ENCODE results near the gene UBE2H.

UBE2H gene

DNA sequence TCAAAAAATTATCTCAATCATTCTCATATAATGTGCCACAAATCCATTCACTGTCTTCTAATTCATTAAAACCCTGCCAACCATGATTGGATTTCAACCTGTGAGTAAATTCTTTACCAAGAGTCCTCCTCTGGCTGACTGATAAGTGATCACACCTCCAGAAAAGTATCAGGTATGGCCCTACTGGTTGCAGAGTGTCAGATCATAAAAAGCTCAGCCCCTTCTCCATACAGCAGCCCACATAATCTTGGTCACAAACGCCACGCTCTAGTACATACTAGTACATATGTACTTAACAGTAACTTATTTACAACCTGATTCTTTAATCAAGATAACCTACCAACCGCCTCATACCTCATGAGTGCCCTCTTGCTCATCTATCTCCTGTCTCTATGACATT, 26.1 kb downstream of the UBE2H start:
- no peaks in the 10 kb centered on the region; a peak in 1 of 3 replicates for H3K36me3 ChIP-seq (ENCODE audit: control insufficient read depth in 2 of 2, insufficient read depth in 1 of 2, low read length in 2 of 2)
- H3K4me3 ChIP-seq (ENCODE audit: low read depth, low read length), result no peak overlapping the region
- no peaks in the 10 kb centered on the region for H3K4me1 ChIP-seq (ENCODE audit: control insufficient read depth, insufficient read depth, low read length)
- ChIA-PET POLR2A (no interaction called here), CTCF (no interaction called here)
- H3K9me3 ChIP-seq (ENCODE audit: control insufficient read depth, insufficient read depth, low read depth, low read length), result no peaks in the 10 kb centered on the region
- no peak for TF ChIP-seq ZNF221 (tag by site-specific recombination; IDR thresholded peaks at IDR 0.05; ENCODE audit: borderline replicate concordance)
- no peak for TF ChIP-seq MEIS1 (CRISPR knock-in tag; IDR thresholded peaks at IDR 0.05; ENCODE audit: borderline replicate concordance)
- TF ChIP-seq GLI2 (tag by site-specific recombination; IDR thresholded peaks at IDR 0.05; ENCODE audit: borderline replicate concordance, low read depth), result no peak
- TF ChIP-seq, protein P1, sequence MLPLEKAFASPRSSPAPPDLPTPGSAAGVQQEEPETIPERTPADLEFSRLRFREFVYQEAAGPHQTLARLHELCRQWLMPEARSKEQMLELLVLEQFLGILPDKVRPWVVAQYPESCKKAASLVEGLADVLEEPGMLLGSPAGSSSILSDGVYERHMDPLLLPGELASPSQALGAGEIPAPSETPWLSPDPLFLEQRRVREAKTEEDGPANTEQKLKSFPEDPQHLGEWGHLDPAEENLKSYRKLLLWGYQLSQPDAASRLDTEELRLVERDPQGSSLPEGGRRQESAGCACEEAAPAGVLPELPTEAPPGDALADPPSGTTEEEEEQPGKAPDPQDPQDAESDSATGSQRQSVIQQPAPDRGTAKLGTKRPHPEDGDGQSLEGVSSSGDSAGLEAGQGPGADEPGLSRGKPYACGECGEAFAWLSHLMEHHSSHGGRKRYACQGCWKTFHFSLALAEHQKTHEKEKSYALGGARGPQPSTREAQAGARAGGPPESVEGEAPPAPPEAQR (tag by site-specific recombination; IDR thresholded peaks at IDR 0.05), result no peak
- TF ChIP-seq, protein P2, sequence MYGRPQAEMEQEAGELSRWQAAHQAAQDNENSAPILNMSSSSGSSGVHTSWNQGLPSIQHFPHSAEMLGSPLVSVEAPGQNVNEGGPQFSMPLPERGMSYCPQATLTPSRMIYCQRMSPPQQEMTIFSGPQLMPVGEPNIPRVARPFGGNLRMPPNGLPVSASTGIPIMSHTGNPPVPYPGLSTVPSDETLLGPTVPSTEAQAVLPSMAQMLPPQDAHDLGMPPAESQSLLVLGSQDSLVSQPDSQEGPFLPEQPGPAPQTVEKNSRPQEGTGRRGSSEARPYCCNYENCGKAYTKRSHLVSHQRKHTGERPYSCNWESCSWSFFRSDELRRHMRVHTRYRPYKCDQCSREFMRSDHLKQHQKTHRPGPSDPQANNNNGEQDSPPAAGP (tag by site-specific recombination; IDR thresholded peaks at IDR 0.05), result no peak
- TF ChIP-seq ZNF174 (tag by site-specific recombination; IDR thresholded peaks at IDR 0.05), result no peak
- no peak for TF ChIP-seq ZNF202 (tag by site-specific recombination; IDR thresholded peaks at IDR 0.05; ENCODE audit: borderline replicate concordance)
- no peak for TF ChIP-seq ZNF121 (tag by site-specific recombination; IDR thresholded peaks at IDR 0.05)
- TF ChIP-seq SP7 (tag by site-specific recombination; IDR thresholded peaks at IDR 0.05), result no peak
- TF ChIP-seq KLF9 (tag by site-specific recombination; IDR thresholded peaks at IDR 0.05; ENCODE audit: low read depth), result no peak
- no peak for TF ChIP-seq ZNF426 (tag by site-specific recombination; IDR thresholded peaks at IDR 0.05)
- TF ChIP-seq ZNF510 (tag by site-specific recombination; IDR thresholded peaks at IDR 0.05; ENCODE audit: insufficient replicate concordance), result no peak
- TF ChIP-seq ZNF555 (tag by site-specific recombination; conservative IDR thresholded peaks at IDR 0.05), result no peak
- TF ChIP-seq, protein P3, sequence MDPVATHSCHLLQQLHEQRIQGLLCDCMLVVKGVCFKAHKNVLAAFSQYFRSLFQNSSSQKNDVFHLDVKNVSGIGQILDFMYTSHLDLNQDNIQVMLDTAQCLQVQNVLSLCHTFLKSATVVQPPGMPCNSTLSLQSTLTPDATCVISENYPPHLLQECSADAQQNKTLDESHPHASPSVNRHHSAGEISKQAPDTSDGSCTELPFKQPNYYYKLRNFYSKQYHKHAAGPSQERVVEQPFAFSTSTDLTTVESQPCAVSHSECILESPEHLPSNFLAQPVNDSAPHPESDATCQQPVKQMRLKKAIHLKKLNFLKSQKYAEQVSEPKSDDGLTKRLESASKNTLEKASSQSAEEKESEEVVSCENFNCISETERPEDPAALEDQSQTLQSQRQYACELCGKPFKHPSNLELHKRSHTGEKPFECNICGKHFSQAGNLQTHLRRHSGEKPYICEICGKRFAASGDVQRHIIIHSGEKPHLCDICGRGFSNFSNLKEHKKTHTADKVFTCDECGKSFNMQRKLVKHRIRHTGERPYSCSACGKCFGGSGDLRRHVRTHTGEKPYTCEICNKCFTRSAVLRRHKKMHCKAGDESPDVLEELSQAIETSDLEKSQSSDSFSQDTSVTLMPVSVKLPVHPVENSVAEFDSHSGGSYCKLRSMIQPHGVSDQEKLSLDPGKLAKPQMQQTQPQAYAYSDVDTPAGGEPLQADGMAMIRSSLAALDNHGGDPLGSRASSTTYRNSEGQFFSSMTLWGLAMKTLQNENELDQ (tag by site-specific recombination; IDR thresholded peaks at IDR 0.05; ENCODE audit: low read depth), result no peak
- no peak overlapping the region for H3K27ac ChIP-seq (ENCODE audit: extremely low read depth, low read depth, low read length)

DNA sequence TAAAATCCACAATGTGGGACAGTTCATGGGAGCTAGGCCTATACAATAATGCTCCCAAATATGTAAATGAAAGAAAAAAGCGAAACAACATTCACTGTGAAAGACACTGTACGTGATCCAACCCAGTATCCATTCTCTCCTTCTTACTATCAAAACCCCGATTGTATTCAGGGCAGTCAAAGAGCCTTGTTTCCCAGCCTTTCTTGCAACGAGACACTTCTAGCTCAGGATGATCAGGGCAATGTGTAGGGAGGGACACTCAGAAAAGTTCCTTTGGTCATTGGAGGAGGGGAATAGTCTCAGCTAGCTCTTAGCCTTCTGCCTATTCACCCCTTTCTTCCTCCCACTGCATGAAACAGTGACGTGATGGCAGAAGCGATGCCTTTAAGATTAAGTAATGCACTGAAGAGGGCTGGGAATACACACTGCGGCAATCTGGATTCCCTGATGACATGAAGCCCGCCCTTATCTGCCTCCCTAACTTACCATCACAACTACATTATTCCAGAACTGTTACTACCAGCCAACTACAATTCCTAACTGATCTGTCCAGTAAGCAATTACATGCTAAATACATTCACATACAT, 27.3 kb downstream of the UBE2H start:
- Histone ChIP-seq H3K4me3 (ENCODE audit: low read depth, low read length) (no peak overlapping the region), H3K36me3 (ENCODE audit: control insufficient read depth in 2 of 2, insufficient read depth in 1 of 2, low read length in 2 of 2) (no peaks in the 10 kb centered on the region; a peak in 1 of 3 replicates), H3K4me1 (ENCODE audit: control insufficient read depth, insufficient read depth, low read length) (no peaks in the 10 kb centered on the region), H3K27ac (ENCODE audit: extremely low read depth, low read depth, low read length) (no peak overlapping the region), H3K9me3 (ENCODE audit: control insufficient read depth, insufficient read depth, low read depth, low read length) (no peaks in the 10 kb centered on the region)
- CTCF ChIA-PET, result no interaction called here
- TF ChIP-seq ZBTB7A (tag by site-specific recombination; IDR thresholded peaks at IDR 0.05; ENCODE audit: low read depth) (no peak), ZEB2 (tag by site-specific recombination; IDR thresholded peaks at IDR 0.05) (no peak), ZBTB21 (tag by site-specific recombination; IDR thresholded peaks at IDR 0.05) (peak; percentile 21; the same call in 1 of the 2 replicates), ZNF629 (tag by site-specific recombination; IDR thresholded peaks at IDR 0.05) (peak; percentile 83)
- TF ChIP-seq, protein P4, sequence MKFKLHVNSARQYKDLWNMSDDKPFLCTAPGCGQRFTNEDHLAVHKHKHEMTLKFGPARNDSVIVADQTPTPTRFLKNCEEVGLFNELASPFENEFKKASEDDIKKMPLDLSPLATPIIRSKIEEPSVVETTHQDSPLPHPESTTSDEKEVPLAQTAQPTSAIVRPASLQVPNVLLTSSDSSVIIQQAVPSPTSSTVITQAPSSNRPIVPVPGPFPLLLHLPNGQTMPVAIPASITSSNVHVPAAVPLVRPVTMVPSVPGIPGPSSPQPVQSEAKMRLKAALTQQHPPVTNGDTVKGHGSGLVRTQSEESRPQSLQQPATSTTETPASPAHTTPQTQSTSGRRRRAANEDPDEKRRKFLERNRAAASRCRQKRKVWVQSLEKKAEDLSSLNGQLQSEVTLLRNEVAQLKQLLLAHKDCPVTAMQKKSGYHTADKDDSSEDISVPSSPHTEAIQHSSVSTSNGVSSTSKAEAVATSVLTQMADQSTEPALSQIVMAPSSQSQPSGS (tag by site-specific recombination; IDR thresholded peaks at IDR 0.05; ENCODE audit: low read depth), result peak; percentile 63; the same call in 1 of the 2 replicates
- POLR2A ChIA-PET, result no interaction called here

Data from HEK293 (cell line).